Retinal pigment epithelial cell (primary cell): ENCODE results near the gene TMC5.

Experiments used
- DNase-seq: peaks from one replicate; pipeline ENCODE4 v3.0.0-alpha.2; 2010; ENCODE audit warnings: low read depth
- H3K4me3 ChIP-seq: 2 replicates; pipeline ENCODE4 v1.5.1; 2011; ENCODE audit warnings: mild to moderate bottlenecking, low read length, control low read depth, moderate library complexity
- CTCF ChIP-seq: conservative IDR thresholded peaks from 2 replicates; pipeline ENCODE4 v1.5.1; 2011; ENCODE audit warnings: low read depth, low read length, control low read depth, inconsistent platforms

The TMC5 gene

GRCh38 chr16:19438739-19439138, 21.1 kb downstream of the TMC5 start:
- no peak for TF ChIP-seq CTCF

GRCh38 chr16:19439483-19439882, 21.8 kb downstream of the TMC5 start:
- TF ChIP-seq CTCF: no peak
- no peak overlapping the region for H3K4me3 ChIP-seq

More at GRCh38 chr16:19438739-19439138, 21.1 kb downstream of the TMC5 start:
- no peak for DNase-seq
- no peak overlapping the region for H3K4me3 ChIP-seq

GRCh38 chr16:19443659-19444058, 26.0 kb downstream of the TMC5 start:
- no peak overlapping the region for H3K4me3 ChIP-seq
- no peak for TF ChIP-seq CTCF
- no peak for DNase-seq

More at GRCh38 chr16:19439483-19439882, 21.8 kb downstream of the TMC5 start:
- DNase-seq: no peak

GRCh38 chr16:19446300-19446846, 28.7 kb downstream of the TMC5 start:
- no peak for DNase-seq
- no peak overlapping the region for H3K4me3 ChIP-seq
- TF ChIP-seq CTCF: no peak

- no peak for TF ChIP-seq CTCF
- H3K4me3 ChIP-seq: no peak overlapping the region
- no peak for DNase-seq
Measured at GRCh38 chr16:19446886-19447285, 29.2 kb downstream of the TMC5 start.

GRCh38 chr16:19450186-19450585, 32.5 kb downstream of the TMC5 start:
- DNase-seq: no peak
- no peak overlapping the region for H3K4me3 ChIP-seq
- TF ChIP-seq CTCF: no peak

- no peak for DNase-seq
- no peak overlapping the region for H3K4me3 ChIP-seq
- no peak for TF ChIP-seq CTCF
Measured at GRCh38 chr16:19458722-19459379, 41.2 kb downstream of the TMC5 start.
